ENCODE measurements around the gene ZSWIM1. TPM values are rescaled to one million over a fixed set of nuclear protein-coding genes. Genes with fewer than 3 reads are reported as not detected.

ZSWIM1 gene
- total and polyA plus RNA-seq, 2 of the 13 experiments (the other 11 are each of a cell fraction or from before 2014, with no cell fraction given) = 9.5 to 11.7 TPM

- TF ChIP-seq ZBTB39 (CRISPR knock-in tag; IDR thresholded peaks at IDR 0.05) = no peak
- no peak for TF ChIP-seq ZNF30 (CRISPR knock-in tag; IDR thresholded peaks at IDR 0.05)
- peak; percentile 62 for TF ChIP-seq RBM39 (IDR thresholded peaks at IDR 0.05; ENCODE audit: low read depth, low read length, poor library complexity, severe bottlenecking)
- TF ChIP-seq ZSCAN9 (CRISPR knock-in tag; IDR thresholded peaks at IDR 0.05; ENCODE audit: borderline replicate concordance) = no peak
- no peak for TF ChIP-seq MIER2 (CRISPR knock-in tag; IDR thresholded peaks at IDR 0.05)
- TF ChIP-seq ZNF17 (CRISPR knock-in tag; IDR thresholded peaks at IDR 0.05) = no peak
- TF ChIP-seq IKZF1 (IDR thresholded peaks at IDR 0.05) = no peak
- TF ChIP-seq POGK (CRISPR knock-in tag; conservative IDR thresholded peaks at IDR 0.05) = no peak
- TF ChIP-seq NFKBIZ (CRISPR knock-in tag; IDR thresholded peaks at IDR 0.05) = no peak
- TF ChIP-seq MNT (IDR thresholded peaks at IDR 0.05) = no peak
- TF ChIP-seq ISX (CRISPR knock-in tag; conservative IDR thresholded peaks at IDR 0.05) = no peak
- no peak for TF ChIP-seq HCFC1 (IDR thresholded peaks at IDR 0.05; ENCODE audit: low read depth, low read length)
- TF ChIP-seq ZNF790 (CRISPR knock-in tag; IDR thresholded peaks at IDR 0.05; ENCODE audit: borderline replicate concordance) = no peak
- no peak for TF ChIP-seq ZNF512 (CRISPR knock-in tag; IDR thresholded peaks at IDR 0.05)
- no peak for TF ChIP-seq MZF1 (CRISPR knock-in tag; IDR thresholded peaks at IDR 0.05; ENCODE audit: borderline replicate concordance)
- TF ChIP-seq MLXIP (CRISPR knock-in tag; IDR thresholded peaks at IDR 0.05; ENCODE audit: borderline replicate concordance) = no peak
- no peak for TF ChIP-seq SMARCE1 (IDR thresholded peaks at IDR 0.05; ENCODE audit: borderline replicate concordance)
- TF ChIP-seq CREB3 (CRISPR knock-in tag; IDR thresholded peaks at IDR 0.05) = no peak
These were observed 30.7 kb downstream of the ZSWIM1 start, which contains the start of gene PLTP (continued) for GRCh38 chr20:45911486-45912343.
